CD4-positive, alpha-beta T cell treated with Interleukin-10 for 1 hour (primary cell): ENCODE measurements around the gene SPATA1.
"Not testable (repeated sequence)": the region's sequence is repeated elsewhere in the genome, so short reads cannot be mapped to it uniquely, and the experiment has no call there.

Experiments used
- DNase-seq: peaks from one replicate; pipeline ENCODE4 v3.0.0-alpha.2; 2020

Gene SPATA1

DNA sequence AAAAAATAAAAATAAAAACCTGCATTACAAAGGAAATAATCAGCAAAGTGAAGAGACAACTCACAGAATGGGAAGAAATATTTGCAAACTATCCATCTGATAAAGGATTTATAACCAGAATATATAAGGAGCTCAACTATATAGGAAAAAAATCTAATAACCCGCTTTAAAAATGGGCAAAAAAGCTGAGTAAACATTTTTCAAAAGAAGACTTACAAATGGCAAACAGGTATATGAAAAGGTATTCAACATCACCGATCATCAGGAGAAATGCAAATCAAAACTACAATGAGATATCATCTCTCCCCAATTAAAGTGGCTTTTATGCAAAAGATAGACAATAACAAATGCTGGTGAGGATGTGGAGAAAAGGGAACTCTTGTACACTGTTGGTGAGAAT, 4.0 kb downstream of the SPATA1 start:
- no peak for DNase-seq

DNA sequence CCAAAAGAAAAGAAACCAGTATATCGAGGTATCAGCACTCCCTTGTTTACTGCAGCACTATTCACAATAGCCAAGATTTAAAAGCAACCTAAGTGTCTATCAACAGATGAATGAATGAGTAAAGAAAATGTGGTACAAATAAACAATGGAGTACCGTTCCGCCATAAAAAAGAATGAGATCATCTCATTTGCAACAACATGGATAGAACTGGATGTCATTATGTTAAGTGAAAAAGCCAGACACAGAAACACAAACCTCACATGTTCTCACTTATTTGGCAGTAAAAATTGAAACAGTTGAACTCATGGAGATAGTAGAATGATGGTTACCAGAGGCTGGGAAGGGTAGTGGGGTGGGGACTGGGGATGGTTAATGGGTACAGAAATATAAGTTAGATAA, 4.5 kb downstream of the SPATA1 start:
- DNase-seq = no peak

DNA sequence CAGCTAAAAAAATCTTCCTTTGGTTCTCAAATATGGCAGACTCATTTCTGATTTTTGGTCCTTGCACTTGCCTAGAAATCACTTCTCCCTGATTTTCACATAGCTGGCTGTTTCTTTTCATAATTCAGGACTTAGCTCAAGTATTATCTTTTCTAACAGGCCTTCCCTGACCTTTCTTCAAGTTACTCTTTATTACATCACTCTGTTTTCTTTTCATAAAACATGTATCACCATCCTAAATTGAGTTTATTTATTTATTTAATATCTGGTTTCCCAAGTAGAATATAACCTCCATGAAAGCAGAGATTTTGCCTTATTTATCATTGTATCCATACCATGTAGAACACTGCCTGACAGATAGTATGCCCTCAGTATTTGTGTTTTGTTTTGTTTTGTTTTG, 18.4 kb downstream of the SPATA1 start:
- no peak for DNase-seq

DNA sequence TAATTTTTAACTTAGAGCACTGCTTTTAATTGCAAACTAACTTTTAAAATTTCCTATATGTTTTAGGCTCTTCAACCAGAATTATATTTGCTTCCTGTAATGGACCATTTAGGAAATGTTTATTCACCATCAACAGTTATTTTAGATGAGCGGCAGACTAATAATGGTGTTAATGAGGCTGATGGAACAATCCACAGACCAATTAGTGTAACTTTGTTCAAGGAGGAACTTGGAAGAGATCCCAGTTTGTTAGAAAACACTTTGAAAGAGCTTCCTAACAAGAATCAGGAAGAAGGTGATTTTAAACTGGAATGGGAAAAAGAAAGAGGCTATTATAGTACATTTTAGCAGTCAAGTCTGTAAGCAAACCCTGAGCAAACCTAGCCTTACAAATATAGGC, 19.6 kb downstream of the SPATA1 start:
- DNase-seq = no peak

DNA sequence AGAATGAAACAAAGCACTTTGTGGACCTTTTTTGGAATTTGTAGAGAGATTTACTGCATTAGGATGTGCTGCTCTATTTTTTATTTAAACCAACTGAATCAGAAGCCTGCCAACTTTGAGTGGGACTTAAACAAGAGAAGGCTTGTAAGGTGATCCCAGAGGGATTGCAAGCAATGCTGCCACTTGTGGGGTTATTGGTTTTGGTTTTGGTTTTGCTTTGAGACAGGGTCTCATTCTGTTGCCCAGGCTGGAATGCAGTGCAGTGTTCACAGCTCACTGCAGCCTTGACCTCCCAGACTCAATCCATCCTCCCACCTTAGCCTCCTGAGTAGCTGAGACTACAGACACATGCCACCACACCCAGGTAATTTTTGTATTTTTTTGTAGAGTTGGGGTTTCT, 32.4 kb downstream of the SPATA1 start:
- DNase-seq = no peak

DNA sequence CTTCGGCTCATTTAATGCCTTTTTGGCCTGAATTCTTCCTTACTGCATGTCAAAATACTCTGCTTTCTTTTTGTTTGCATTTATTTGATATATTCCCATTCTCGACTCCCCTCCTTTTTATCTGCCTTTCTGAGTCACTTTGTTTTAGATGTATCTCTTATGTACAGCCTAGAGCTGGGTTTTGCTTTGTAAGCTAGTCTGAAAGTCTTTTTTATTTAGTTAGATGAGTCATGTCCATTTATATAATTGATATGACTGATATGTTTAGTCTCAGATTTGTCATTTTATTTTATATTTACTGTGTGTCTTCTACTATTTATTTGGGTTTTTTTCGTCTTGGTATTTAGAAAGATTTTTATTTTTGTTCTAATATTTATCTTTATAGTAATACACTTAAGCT, 33.8 kb downstream of the SPATA1 start:
- no peak for DNase-seq

DNA sequence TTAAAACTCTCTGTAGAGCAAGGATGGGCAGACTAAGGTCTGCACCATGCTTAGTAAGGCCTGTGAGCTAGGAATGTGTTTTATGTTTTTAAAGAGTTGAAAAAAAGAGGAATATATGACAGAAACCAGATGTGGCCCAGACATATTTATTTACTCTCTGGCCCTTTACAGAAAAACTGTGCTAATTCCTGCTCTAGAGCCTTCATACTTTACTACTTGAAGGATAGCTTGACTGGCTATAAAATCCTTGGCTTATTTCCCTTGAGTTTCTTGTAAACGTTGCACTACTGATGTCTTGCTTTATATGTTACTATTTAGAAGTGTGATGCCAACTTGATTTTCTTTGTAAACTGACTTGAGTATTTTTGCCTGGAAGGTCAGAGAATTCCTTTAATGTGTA, 34.6 kb downstream of the SPATA1 start:
- DNase-seq = no peak

DNA sequence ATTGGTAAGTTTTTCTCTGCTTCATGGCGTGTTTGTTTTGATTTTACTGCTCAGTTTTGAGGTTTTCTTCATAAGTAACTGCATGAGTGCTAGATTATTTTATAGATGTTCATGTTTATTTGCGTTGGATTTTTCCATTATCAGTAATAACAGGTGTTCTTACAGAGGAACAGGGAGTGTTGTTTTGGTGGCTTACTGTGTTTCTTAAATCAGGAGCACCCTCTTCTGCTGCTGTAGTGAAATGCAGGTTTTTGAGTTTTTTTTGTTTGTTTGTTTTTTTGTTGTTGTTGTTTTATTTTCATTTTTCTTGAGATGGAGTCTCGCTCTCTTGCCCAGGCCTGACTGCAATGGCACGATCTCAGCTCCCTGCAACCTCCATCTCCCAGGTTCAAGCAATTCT, 35.5 kb downstream of the SPATA1 start:
- DNase-seq = peak; percentile 2

DNA sequence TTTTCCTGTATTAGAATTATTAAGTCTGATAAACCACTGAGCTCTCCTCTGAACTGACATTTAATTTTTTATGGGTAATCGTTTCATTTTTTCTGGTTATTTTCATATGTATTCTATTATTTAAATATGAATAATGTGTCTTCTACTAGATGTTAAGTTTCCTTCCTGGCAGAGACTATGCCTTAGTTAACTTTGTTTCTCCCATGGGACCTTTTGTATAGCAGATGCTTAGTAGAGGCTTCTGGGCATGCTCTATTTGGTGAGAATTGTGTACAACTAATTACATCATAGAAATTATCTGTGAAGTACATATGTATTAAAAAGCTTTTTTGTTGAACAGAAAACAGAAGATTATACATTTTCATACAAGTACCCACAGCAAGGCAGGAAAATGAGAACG, 44.6 kb downstream of the SPATA1 start:
- no peak for DNase-seq

DNA sequence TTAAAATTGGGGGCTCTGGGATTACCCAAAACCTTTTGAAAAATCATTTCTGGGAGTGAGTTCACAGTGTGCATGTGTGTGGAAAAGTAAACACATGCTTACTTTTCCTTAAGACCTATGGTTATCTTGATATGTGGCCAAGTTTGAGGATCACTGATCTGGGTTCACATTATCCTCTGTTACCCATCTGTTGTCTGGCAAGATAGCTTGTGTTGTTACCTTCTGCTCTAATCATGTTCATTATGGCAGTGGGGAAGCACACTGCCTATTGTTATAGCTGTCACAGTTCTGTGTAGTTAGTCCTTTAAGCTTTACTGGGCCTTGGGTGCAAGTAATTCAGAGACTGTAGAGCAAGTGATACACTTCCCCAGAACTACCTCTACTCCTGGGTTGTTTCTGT, 63.0 kb downstream of the SPATA1 start:
- DNase-seq = no peak

DNA sequence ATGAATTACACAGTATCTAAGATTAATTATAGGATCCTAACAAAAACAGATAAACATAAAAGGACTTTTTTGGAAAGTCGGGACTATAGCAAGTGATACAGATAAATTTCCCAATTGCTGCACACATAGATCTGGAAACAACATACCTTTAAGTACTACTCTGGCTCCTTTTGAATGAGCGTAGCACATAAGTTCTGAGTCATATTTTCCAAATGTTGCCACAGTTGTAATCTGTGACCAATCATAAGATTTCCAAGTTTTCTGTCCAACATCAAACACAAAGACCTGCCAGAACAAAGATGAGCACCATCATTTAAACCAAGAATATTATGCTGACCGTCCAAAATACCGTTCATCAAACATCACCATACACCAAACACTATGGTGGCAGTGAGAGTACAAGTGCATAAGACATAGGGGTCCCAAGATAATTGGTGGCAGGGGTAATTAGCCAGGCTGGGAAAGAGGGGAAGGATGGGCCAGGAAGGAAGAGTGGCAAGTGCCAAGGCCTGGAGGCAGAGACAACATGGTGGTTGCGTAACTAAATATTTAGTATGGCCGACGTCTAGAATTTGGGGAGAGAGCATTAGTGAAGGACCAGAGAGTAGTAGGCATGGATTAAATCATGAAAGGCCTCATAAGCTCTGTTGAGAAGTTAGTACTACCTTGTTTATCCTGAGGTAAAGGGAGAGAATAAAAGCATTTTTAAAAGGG, 64.4 kb downstream of the SPATA1 start:
- no peak for DNase-seq

DNA sequence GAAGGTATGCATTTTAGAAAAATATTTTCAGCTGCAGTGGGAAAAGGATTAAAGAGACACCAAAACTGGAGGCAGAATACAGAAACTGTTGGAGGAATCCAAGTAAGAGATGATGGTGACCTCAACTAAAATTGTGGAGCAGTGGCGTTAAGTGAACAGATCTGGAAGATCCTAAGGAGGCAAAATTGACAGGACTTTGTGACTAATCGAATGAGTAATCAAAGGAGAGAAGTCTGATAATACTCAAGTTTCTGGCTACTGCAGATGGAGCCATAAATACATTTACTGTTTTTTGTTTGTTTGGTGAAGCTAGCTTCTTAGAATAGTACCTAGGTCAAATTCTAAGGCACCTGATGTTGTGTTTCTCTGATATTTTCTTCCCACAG, 65.0 kb downstream of the SPATA1 start:
- no peak for DNase-seq

DNA sequence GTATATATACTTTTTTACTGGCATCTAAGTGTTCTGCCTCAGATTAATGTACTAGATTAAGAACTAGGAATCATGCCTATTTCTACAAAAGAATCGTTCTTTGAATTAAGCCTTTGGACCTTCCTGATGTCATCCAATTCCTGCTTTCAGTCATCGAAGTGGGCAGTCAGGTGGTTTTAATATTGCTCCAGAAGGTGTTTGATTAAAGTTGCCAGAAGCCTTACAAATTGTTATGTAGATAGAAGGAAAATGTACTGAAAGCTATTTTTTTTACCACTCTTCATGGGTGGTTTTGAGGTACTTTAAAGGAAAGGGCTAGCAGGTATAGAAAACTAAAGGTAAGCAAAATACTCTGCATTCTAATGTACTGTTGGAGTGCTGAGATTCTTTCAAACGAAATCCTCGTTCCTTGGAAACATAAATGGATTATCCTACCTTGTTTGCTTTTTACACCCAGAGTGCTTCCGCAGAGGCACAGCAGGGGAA, 67.3 kb downstream of the SPATA1 start:
- DNase-seq = no peak

DNA sequence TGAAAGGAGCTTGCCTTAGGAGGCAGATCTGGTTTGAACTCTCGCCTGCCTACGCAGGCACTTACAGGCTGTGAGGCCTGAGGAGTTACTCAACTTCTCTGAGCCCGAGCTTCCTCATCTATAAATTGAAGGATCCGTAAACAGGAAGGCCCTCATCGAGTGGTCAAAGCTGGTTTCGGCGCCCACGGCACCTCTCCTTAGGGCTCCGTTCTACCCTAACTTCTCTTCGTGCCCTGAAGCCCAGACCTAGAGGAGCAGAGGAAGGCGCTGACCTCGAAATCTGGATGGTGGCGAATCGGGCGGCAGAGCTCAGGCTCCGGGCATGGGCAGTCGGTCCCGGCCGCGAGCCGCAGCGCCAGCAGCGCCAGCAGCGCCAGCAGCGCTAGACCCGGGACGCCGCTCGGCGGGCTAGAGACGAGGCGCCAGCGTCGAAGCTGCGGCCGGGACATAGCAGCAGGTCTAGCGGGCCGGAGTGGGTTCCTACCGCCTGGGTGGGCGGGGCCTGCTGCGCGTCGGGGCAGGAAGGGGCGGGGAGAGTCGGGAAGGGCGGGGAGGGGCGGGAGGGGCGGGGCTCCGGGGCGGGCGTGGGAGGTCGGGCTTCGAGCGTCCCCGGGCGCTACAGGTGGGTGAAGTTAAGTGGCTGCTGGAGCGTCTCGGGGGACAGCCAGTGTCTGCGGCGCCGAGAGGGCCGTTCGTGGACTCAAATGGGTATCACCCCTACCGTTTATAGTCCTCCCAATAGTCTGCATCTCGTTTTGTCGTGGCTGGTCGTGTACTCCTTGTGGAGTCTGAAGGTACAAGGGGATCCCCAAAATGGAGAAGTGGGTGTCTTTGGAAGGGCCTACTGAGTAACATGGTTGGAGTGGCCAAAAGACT, 68.0 kb downstream of the SPATA1 start, which contains the start of gene CTBS:
TSS of gene CTBS (minus strand) at position 474 of the 876 bp plus-strand sequence. CDS start at position 449, 25 bp downstream.
- peak; percentile 90 for DNase-seq

DNA sequence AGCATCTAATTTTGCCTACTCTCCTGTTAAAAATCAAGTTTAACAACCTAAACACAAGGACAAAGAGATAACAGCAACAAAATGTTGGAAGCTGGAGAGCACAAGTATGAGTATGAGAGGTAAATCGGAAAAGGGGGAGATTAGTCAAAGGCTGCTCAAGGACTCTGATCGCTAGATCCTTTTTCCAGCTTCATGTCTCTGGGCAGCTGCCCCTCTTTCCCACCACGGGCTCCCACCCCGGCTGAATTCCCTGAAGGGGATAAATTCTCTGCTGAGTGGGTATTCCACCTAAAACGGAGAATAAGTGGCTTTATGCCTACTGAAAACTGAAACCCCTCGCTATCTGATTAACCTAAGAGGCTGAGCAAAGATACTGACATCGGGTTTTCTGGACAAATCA, 68.8 kb downstream of the SPATA1 start:
- no peak for DNase-seq

DNA sequence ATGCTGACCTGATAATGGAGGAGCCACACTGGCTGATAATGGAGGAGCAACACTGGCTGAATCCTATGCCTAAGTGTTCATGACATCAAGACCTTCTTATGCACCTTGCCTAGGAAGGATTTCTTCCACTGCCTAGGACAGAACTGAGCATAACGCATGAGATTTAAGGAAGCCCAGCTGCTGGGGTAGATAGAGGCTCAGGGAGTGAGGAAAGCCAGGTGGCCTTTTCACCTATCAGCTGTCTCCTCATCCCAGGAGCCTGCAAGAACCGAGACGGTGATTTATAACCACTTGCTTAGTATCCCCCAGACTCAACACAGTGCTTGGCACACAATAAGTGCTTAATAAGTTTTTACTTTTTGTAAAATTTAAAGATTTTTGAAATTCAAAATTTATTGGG, 75.5 kb downstream of the SPATA1 start:
- no peak for DNase-seq

DNA sequence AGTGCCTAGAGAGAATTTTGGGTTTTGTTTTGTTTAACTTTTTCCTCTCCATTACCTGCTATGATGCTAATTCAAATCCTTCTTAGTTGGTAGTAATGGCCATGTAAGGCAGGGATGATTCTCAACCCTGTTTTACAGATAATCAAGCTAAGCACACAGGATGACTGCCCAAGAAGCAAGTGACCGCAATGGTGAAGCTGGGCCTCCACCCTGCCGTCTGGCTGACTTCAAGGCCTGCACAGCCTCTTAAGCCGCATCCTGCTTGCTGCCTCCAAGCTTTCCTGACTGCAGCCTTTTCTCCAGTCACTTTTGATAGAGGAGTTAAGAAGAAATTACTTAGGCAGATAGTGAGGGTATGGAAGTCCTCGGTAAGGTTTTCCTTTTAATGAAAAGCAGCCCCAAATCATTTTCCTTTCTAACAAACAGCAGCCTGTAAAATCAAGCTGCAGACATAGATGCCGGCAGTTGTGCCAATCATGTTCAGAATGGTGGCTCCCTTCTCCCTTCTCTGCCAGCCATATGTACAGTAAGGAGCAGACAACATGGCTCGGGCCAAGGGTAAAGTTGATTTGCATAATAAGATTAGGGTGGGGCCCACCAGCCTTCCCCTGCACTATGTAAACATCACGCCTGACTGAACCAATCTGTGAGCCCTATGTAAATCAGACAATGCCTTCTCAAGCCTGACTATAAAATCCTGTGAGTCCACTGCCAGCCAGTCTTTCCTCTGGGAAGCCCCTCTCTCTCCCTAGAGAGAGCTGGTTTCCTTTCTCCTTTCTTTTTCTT, 76.8 kb downstream of the SPATA1 start:
- no peak for DNase-seq

DNA sequence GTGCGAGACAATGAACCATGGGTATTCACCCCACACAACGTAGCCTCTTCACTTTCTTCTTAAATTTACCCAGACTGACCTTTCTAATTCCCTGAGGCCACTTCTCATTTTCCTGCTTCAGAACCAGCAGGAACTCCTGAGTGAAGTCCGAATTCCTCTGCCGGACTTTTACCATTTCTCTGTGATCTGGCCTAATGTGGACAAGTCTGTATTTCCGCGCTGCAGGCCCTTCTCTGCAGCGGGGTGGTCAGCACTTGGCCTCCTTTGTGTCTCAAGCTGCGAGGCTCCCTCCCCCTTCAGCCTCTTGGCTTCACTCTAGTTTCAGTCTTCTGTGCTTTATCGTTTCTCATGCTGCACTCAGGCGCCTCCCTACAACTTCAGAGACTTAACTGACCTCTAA, 77.5 kb downstream of the SPATA1 start:
- no peak for DNase-seq

DNA sequence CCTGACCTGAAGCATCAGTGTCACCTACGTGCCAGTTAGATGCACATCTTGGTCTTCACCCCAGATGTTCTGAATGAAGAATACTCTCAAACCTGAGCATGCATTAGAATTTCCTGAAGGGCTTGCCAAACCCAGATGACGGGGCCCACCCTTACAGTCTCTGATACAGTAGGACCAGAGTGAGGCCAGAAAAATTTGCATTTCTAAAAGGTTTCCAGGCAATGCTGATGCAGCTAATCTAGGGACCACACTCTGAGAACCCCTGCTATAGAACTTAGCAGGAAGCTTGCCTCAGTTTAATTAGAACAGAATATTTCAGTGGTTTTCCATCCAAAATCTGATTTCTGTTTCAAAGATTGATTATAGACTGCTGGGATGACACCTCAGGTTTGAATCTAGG, 77.9 kb downstream of the SPATA1 start:
- no peak for DNase-seq

DNA sequence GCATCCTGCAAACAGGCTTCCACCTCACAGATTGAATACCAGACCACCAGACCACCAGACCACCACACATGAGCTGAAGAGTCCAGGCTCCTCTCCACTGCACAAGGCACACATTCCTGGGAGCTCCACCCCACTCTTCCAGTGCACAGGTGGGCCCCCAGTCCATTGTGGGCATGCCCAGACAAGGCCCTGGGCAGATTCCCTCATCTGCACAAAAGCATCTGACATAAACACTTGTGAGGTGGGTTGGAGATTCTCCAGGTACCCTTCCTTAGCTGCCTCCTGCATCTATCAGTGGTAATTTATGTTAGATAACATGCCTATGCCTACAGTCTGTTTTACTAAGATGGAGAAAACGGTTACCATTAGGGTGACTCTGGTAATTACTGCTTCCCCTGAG, 79.6 kb downstream of the SPATA1 start:
- DNase-seq = no peak

DNA sequence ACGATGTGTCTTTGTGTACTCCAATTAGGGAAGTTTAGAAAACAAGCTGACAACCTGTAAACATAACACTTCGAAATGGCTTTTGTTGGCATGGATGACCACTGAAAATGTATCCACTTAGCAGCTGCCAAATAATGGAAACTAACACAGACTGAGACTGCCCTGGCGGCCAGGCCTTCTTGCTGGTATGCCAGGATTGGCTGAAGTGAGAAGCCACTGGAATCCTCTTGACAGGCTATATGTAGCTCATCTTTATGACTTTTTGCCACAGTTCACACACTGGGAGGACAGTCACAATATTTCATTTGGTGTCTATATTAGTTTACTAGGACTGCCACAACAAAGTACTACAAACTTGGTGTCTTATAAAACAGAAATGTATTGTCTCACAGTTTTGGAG, 80.9 kb downstream of the SPATA1 start:
- DNase-seq = no peak

DNA sequence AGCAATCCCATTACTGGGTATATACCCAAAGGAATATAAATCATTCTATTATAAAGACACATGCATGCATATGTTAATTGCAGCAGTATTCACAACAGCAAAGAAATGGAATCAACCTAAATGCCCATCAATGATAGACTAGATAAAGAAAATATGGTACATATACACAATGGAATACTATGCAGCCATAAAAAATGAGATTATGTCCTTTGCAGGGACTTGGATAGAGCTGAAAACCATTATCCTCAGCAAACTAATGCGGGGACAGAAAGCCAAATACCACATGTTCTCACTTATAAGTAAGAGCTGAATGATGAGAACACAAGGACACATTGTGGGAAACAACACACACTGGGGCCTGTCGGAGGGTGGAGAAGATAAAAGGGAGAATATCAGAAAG, 88.8 kb downstream of the SPATA1 start:
- DNase-seq = not testable (repeated sequence)

DNA sequence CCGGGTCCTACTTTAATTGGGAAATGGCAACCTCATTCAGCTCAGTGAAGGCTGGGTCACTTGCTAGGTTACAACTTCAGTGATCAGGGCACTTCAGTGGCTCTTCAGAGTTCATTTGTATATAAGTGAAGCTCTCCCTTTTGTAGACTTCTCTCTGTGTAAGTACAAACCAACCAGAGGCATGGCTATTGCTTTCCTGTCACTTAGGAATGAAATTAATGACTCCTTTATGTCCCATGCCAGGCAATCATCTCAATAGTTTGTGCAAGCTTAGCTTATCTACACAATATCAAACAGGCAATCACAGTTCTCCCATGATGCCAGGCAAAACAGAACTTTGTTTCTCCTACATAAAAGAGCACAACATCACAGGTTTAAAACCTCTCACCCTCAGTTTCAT, 90.8 kb downstream of the SPATA1 start:
- DNase-seq = no peak
